ENCODE measurements around the gene PARN.

- no peak for TF ChIP-seq CTCF (IDR thresholded peaks at IDR 0.05)
- no peak for TF ChIP-seq POLR2A (IDR thresholded peaks at IDR 0.05)
Observed at GRCh38 chr16:14452066-14452465, 178.0 kb downstream of the PARN start.
